Nephron progenitor cell (in vitro differentiated cells): ENCODE measurements around the gene KCNH5.

Source experiments
- DNase-seq: peaks from one replicate; pipeline ENCODE4 v3.0.0; 2021
- H3K27ac Mint-ChIP-seq: 2 replicates; pipeline ENCODE4 v1.8.0; 2021; ENCODE audit warnings: mild to moderate bottlenecking, moderate library complexity, mixed read lengths
- H3K27me3 Mint-ChIP-seq: 2 replicates; pipeline ENCODE4 v1.8.0; 2021; ENCODE audit warnings: mild to moderate bottlenecking, low read depth, mixed read lengths; ENCODE audit not compliant: poor library complexity
- H3K36me3 Mint-ChIP-seq: 2 replicates; pipeline ENCODE4 v1.8.0; 2021; ENCODE audit warnings: low read depth, mixed read lengths
- H3K4me1 Mint-ChIP-seq: 2 replicates; pipeline ENCODE4 v1.8.0; 2021; ENCODE audit warnings: mixed read lengths
- H3K4me3 Mint-ChIP-seq: 2 replicates; pipeline ENCODE4 v1.8.0; 2021; ENCODE audit warnings: mild to moderate bottlenecking, moderate library complexity, mixed read lengths
- H3K9me3 Mint-ChIP-seq: 2 replicates; pipeline ENCODE4 v1.8.0; 2021; ENCODE audit warnings: mild to moderate bottlenecking, moderate library complexity, mixed read lengths
- CTCF ChIP-seq: fragments of 200-600 bp; sonication (generic); IDR thresholded peaks from 2 replicates; pipeline ENCODE4 v1.5.0; 2021; ENCODE audit warnings: antibody characterized with exemption

KCNH5 gene

GRCh38 chr14:63055631-63056030, 10.4 kb upstream of the KCNH5 start:
- DNase-seq = no peak
- Mint-ChIP-seq H3K36me3 (no peaks in the 10 kb centered on the region), H3K27me3 (peaks cover 6% of the 10 kb centered on the region), H3K27ac (no peak overlapping the region), H3K4me3 (no peak overlapping the region), H3K9me3 (peaks cover 4% of the 10 kb centered on the region), H3K4me1 (no peaks in the 10 kb centered on the region)
- no peak for TF ChIP-seq CTCF

GRCh38 chr14:63051992-63052391, 6.7 kb upstream of the KCNH5 start:
- H3K27ac Mint-ChIP-seq = no peak overlapping the region
- DNase-seq = no peak
- H3K36me3 Mint-ChIP-seq = no peaks in the 10 kb centered on the region
- peaks cover 6% of the 10 kb centered on the region for H3K27me3 Mint-ChIP-seq
- no peaks in the 10 kb centered on the region for H3K4me1 Mint-ChIP-seq
- no peak for TF ChIP-seq CTCF
- H3K4me3 Mint-ChIP-seq = no peak overlapping the region
- no peaks in the 10 kb centered on the region for H3K9me3 Mint-ChIP-seq

- Mint-ChIP-seq H3K27me3 (peaks cover 3% of the 10 kb centered on the region), H3K27ac (no peak overlapping the region), H3K36me3 (no peaks in the 10 kb centered on the region), H3K4me1 (peaks cover 5% of the 10 kb centered on the region), H3K4me3 (no peak overlapping the region), H3K9me3 (no peaks in the 10 kb centered on the region)
- no peak for DNase-seq
- TF ChIP-seq CTCF = no peak
Observed at GRCh38 chr14:63051301-63051700, 6.0 kb upstream of the KCNH5 start.

- no peak for DNase-seq
- Mint-ChIP-seq H3K4me1 (peaks cover 10% of the 10 kb centered on the region), H3K27me3 (peaks cover 3% of the 10 kb centered on the region), H3K36me3 (no peaks in the 10 kb centered on the region), H3K27ac (no peak overlapping the region), H3K4me3 (no peak overlapping the region), H3K9me3 (no peaks in the 10 kb centered on the region)
- TF ChIP-seq CTCF = no peak
Observed at GRCh38 chr14:63050694-63051093, 5.4 kb upstream of the KCNH5 start.

- H3K4me3 Mint-ChIP-seq = peak overlapping the region; percentile 87
- no peak for TF ChIP-seq CTCF
- peaks cover 27% of the 10 kb centered on the region for H3K27me3 Mint-ChIP-seq
- no peaks in the 10 kb centered on the region for H3K36me3 Mint-ChIP-seq
- H3K27ac Mint-ChIP-seq = no peak overlapping the region
- DNase-seq = peak; percentile 11
- no peaks in the 10 kb centered on the region for H3K9me3 Mint-ChIP-seq
- H3K4me1 Mint-ChIP-seq = peaks cover 23% of the 10 kb centered on the region
Observed at GRCh38 chr14:63046339-63047268, 1.3 kb upstream of the KCNH5 start.
